Tongue (tissue), 2 donors: Measurements from ENCODE around the gene TMEM121. TPM values are rescaled to one million over a fixed set of nuclear protein-coding genes. Genes with fewer than 3 reads are reported as not detected.

Source experiments
- DNase-seq: peaks from one replicate; pipeline ENCODE4 v3.0.0-alpha.2; 2015
- total RNA-seq: library from RNA; depleted of rRNA; stranded (reverse); fragments of >200 nt; gene quantifications from one replicate; pipeline ENCODE4 v1.2.3, GENCODE V29; 2014

TMEM121 gene
- total RNA-seq, 1 donor from 2014 or later = 12.1 TPM

DNA sequence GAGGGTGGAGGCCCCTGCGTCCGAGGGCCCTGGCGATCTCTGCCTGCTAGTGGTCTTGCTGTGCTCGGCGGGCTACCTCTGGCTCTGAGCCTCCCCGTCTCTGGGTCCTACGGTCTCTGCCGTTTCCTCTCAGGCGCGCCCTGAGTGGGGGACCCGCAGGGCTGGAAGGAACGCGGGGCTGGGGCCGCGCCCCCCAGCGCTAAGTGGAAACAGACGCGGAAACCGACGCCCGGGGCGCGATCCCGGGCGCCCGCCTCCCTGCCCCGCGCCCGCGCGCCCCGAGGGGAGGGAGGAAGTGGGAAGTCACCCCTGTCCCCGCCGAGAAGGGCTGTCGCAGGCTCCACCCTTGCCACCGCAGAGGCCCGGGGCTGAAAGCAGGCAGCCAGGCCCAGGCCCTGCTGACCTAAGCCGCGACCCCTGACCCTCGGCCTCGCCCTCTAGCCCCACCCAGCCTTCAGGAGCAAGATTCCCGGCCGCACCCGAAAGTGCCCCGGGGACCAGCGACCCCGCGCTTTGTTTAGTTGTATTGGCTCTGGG is 38.9 kb upstream of the TMEM121 start:
- no peak for DNase-seq

GRCh38 chr14:105487986-105488777 is 38.2 kb upstream of the TMEM121 start:
- no peak for DNase-seq

- DNase-seq = no peak
These were observed 37.4 kb upstream of the TMEM121 start for GRCh38 chr14:105488781-105489541.

DNA sequence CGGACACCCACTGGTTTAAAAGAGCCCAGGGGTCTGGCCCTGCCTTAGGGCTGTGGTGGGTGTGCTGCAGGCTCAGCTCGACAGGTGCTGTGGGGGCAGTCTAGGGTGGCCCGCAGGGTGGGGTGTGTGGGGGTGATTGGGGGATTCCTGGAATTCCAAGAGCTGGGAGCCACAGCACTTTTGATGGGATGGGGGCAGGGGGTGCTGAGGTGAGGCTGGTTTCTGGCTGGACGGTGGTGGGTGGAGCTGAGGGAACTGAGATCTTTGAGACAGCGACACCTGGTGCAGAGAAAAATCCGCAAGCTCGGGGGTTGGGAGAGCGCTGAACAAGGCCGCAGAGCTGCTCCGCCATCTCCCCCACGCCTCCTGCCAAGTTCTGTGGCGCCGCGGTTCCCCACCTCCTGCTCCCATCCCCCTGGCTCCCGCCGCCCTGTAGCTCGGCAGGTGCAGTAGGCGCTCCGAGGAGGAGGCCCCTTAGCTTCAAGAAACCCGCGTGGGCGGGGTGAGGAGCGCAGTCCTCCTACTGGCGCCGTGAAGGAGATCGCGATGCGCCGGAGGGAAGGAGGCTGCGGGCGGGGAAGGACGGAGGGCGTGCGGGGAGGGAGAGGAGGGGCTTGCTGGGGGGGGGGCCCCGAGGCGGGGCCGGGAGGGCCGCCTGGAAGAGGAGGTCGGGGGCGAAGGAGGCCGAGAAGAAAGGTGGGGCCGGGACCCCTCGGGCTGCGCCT is 36.7 kb upstream of the TMEM121 start:
- DNase-seq = peak; percentile 95

GRCh38 chr14:105490267-105490571 is 36.2 kb upstream of the TMEM121 start:
- DNase-seq = no peak

- DNase-seq = peak; percentile 100
These were observed 35.6 kb upstream of the TMEM121 start, which contains the start of gene TEDC1 for GRCh38 chr14:105490572-105491365. TEDC1 (plus strand) TSS chr14:105491246; CDS start chr14:105491376, 130 bp downstream.

DNA sequence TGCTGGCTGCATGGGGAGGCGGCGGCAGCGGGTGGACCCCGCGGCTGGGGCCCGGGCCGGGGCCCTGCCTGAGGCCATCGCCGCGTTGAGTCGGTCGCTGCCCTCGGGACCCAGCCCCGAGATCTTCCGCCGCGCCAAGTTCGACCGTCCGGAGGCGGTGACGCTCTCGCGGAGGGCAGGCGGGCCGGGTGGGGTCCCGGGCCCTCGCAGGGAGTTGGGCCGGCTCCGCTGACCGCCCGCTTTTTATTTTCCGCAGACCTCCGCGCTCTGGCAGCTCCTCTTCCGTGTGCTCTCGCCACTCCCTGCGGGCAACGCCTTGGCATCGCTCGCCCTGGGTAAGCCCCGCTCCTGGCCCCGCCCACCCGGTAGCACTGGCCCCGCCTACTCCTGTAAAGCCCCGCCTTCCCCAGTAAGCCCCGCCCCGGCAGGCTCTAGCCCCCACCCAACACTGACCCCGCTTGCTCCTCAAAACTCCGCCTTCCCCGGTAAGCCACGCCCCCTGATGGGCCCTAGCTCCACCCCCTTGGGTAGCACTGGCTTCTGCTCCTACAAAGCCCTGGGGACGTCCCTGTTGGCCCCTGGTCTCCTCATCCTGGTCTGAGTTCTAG is 34.9 kb upstream of the TMEM121 start:
- DNase-seq = no peak

- DNase-seq = no peak
These were observed 34.1 kb upstream of the TMEM121 start for GRCh38 chr14:105492031-105492970.

- DNase-seq = no peak
These were observed 33.2 kb upstream of the TMEM121 start for GRCh38 chr14:105492971-105493871.

- DNase-seq = no peak
These were observed 32.3 kb upstream of the TMEM121 start for GRCh38 chr14:105493921-105494605.

GRCh38 chr14:105494606-105494929 is 31.8 kb upstream of the TMEM121 start:
- DNase-seq = no peak

DNA sequence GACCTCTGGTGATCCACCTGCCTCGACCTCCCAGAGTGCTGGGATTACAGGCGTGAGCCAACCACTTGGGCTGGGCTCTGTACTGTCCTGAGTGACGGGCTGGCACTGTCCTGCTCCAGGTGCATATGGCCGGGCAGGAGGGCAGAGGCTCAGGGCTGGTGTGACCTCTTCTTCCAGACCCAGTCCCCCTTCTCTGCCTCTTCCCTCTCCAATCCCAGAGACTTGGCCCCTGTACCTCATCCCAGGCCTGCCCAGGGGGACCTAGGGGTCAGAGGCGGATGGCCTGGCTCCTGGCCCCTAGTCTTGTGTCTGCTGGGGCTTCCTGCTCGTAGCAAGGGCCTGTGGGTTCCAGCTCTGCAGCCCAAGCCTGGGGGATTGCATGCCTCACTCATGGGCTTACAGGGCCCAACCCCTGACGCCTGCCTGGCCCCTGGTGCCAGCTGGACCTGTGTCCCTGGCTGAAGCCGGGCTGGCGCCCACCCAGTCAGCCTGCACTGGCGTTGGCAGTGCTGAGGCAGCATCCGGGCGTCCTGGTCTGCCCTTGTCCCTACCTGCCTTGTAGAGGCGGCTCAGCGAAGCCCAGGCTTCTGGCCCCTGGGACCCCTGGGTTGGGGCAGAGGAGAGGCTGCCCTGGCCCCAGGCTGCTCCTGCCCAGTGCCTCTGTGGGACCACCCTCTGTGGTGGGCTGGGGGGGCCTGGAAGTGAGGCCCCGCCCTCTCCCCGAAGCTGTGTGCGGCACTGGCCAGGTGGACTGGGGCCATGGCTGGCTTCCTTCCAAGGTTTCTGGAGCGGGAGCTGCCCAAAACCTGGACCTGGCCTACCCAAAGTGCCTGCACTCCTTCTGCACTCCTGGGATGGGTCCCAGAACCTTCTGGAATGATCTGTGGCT is 31.0 kb upstream of the TMEM121 start:
- DNase-seq = no peak

- no peak for DNase-seq
These were observed 30.2 kb upstream of the TMEM121 start for GRCh38 chr14:105495990-105496830.

GRCh38 chr14:105496831-105497591 is 29.4 kb upstream of the TMEM121 start:
- no peak for DNase-seq

- DNase-seq = no peak
These were observed 28.5 kb upstream of the TMEM121 start for GRCh38 chr14:105497671-105498429.
